CD4-positive, alpha-beta T cell treated with Interferon alpha-2 for 1 hour (primary cell): ENCODE results near the gene CCL20.

Experiments used
- DNase-seq, 2 donors: peaks; one replicate each; pipeline ENCODE4 v3.0.0-alpha.2; 2020 to 2022

The CCL20 gene

GRCh38 chr2:227804975-227805374 is 8.7 kb upstream of the CCL20 start:
- DNase-seq = no peak

GRCh38 chr2:227805578-227805977 is 8.1 kb upstream of the CCL20 start:
- peak; percentile 36 to 65 for DNase-seq

DNA sequence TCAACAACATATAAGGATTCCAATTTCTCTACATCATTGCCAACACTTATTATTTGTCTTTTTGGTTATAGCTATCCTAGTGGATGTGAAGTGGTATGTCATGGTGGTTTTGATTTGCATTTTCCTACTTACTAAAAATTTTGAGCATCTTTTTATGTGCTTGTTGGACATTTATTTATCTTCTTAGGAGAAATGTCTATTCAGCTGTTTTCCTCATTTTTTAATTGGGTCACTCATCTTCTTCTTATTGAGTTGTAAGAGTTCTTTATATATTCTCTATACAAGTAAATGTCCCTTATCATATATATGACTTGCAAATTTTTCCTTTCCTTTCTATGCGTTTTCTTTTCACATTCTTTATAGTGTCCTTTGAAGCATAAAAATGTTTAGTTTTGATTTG is 4.7 kb upstream of the CCL20 start:
- no peak for DNase-seq

- no peak for DNase-seq
Measured at GRCh38 chr2:227812001-227812400, 1.6 kb upstream of the CCL20 start.

DNA sequence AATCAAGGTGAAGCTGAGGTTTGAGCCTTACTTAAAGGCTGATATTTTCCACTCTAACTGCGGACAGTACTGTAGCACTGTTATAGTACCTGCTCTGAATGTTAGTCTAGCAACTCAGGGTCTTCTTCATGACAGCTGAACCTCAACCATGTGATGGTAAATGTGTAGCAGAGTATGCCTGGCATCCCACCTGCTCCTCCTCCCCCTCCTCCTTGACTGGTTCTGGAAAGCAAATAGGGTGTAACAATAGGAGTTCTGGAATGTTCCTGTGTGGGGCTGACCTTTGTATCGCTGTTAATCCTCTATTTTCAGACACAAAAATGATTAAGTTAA is 447 bp upstream of the CCL20 start:
- DNase-seq = no peak

GRCh38 chr2:227815066-227815465 is 1.4 kb downstream of the CCL20 start:
- DNase-seq = no peak

- no peak for DNase-seq
Measured at GRCh38 chr2:227816507-227817294, 3.1 kb downstream of the CCL20 start.

DNA sequence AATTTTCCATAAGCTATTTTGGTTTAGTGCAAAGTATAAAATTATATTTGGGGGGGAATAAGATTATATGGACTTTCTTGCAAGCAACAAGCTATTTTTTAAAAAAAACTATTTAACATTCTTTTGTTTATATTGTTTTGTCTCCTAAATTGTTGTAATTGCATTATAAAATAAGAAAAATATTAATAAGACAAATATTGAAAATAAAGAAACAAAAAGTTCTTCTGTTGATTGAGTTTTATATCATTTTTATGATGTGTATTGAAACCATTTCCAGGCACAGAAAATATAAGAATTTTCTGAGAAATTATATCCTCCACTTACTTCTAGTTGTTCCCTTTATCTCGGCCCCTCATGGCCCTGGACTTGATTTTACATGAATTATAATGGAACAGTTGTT is 3.7 kb downstream of the CCL20 start:
- DNase-seq = no peak

DNA sequence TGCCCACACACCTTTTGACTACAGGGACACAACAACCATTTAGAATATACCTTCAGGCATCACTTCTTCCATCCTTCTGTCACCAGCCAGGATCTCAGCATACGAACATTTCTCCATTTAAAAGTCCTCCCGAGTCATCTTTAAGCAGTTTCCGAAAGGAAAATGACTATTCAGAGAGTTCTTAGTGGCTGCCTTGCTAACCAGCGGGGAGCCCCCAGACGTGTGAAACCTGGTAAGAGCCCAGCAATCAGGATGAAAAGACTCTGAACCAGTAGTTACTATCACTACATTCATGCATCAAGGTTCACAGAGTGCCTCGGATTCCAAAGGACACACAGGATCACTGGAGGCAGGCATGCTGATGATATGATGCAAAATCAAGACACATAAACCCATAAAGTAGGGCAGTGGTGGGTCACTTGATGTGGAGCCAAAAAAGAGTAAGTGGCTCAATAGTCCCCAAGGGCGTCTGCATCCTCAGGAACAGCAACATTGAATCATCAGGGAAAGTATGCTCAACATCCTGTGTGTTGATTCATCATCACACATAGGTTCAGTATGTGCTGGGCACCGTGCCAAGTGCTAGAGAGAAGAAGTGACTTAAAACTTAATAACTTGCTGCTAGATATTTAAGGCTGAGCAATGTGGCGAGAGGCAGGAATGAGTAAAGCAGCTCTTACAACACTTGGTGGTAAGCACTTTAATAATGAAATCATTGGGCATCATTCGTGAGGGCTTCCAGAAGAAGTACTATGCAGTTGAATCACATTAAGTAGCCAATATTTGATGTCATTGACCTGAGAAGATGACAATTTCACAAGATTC is 4.4 kb downstream of the CCL20 start:
- peak; percentile 56 to 78 for DNase-seq

DNA sequence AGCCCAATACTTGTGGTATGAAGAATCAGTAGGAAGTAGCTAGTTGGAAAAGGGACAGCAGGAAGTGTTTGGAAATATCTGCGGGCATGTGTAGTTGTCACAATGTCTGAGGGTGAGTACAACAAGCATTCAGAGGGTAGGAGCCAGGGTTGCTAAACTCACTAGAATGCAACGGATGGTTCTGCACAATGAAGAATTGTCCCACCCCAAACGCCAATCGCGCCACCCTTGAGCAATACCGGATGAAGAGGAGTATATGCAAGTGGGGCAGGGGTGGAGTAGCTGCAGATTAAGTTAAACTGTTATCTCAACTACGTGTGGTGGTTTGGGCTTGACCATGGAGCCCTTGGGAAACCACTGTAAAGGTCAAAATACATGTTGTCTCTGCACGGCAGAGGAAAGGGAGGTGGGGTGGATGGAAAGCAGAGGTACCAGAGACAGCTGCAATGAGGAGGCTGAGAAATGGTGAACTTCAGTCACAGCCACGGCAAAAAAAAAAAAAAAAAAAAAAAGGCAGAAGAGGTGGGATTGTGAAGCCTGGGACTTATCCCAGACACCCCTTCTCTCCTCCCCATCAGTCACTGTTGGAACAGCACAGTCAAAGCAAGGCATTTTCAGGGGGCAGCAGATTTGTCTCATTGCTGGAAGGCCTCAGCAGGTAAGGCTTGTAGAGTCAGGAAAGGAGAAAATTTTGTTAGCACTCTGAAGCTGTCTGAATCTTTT is 5.2 kb downstream of the CCL20 start:
- peak in 1 of 2 donors; percentile 44 for DNase-seq

DNA sequence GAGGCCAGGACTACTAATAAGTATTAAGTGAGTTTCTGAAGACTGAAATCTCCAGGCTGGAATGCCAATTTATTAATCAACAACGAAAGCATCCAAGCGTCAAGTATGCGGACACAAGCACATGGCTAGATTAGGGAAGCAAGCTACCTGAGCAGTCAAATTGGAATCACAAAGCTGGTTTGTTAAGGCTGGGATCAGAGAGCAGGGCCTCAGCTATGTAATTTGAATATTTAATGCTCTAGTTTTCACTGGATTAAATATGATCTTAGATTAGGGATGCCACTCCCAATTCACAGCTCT is 5.7 kb downstream of the CCL20 start:
- DNase-seq = no peak

DNA sequence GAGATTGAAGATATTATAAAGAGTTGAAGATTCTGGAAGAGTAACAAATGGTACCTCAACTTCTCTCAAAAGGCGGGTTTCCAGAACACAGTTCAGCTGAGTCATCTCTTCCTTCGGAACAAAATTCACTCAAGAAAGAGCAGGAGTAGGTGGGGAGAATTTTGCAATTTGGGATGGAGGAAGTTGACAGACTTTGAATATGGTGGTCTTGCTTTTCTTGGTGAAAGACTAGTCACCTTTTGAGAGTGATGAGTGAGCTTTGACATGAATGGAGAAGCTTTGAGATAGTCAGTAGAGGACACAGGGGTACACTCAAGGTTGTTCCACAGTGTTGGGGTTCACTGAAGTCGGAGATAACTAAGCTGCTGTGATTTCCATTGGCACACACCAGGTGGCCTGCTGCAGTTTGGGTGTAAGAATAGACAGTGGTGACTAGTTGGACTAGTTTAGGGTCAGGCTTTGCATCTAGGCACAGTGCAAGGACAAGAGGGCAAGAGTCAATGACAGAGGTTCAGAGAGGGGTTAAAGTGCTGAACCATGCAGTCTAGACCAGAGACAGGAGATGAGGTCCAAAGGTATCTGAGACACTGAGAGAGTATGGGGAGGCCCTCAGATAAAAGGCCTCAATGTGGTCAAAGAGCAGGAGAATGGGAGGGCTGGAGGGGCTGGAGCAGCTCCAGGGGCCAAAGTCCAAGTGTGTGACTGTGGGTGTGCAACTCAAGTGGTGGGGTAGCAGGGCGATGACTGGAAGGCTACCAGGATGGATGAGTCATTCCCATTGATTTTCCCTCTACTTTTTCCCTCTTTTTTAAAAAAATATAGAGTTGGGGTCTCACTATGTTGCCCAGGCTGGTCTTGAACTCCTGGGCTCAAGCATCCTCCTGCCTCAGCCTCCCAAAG is 7.7 kb downstream of the CCL20 start:
- DNase-seq = no peak

DNA sequence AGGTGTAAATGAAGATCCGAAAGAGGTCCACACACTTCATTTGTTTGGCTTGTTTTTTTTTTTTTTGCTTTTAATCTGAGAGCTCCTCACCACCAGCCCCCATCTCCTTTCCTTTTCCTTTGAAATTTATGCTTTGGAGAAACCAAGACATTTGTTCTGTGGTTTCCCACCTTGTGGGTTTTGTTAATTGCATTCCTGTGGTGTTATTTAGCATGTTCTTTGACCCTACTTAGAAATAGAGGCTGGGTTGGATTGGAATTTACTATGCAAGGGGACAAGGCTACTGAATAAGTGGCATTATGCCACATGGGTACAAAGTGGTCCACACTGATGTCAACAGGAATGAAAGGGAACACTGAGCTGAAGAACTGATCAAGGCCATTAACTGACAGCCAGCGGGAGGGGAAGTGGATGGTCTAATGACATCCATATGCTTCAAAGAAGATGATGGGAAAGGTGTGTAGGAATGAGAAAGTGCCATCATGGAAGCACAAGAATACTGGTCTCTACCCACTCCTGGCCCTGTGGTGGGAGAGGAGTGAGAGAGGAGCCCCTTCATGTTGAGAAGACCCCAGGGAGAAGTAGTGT is 8.9 kb downstream of the CCL20 start:
- no peak for DNase-seq

- DNase-seq = no peak
Measured at GRCh38 chr2:227823922-227824321, 10.3 kb downstream of the CCL20 start.

GRCh38 chr2:227824711-227825110 is 11.1 kb downstream of the CCL20 start:
- no peak for DNase-seq

DNA sequence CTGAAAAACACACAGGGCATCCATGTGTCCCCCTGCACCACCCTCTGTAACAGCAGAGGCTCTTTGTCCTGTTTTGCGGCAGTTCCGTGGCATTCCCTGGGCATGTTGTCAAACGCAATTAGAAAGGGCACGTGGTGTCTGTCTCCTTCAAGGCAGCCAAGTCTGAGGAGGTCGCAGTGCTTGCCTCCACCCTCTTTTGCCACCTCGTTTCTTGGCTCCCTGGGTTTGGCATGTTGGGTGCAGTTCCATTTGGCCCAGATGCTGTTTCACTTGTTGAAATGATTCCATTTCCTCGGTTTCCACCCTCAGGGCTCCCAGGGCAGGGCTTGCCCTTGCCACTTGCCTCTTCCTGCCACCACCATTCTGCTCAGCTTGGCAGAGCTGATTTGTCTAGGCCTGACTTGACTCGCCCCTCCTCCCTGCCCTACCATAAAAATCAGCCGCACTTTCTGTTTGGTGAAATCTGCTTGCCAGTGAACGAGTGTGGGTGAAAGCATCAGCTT is 12.4 kb downstream of the CCL20 start:
- peak in 1 of 2 donors; percentile 47 for DNase-seq

GRCh38 chr2:227826563-227826962 is 12.9 kb downstream of the CCL20 start:
- no peak for DNase-seq

DNA sequence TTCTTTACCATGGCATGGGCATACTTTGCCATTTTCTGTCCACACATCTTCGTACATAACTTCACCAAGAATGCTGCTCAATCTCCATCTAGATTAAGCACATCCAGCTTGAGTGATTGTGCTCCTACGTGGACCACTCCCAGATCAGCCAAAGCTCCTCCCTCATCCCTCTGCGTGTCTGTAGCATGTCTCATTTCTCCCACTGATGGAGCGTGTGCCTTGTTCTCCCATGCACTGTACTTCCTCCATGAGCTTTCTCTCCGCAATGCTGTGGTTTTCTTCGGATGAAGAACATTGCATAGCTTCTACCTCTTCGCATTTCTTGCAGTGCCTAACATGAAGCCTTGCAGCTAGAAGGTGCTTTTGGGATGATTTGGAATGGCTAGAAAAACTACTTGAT is 13.5 kb downstream of the CCL20 start:
- no peak for DNase-seq

DNA sequence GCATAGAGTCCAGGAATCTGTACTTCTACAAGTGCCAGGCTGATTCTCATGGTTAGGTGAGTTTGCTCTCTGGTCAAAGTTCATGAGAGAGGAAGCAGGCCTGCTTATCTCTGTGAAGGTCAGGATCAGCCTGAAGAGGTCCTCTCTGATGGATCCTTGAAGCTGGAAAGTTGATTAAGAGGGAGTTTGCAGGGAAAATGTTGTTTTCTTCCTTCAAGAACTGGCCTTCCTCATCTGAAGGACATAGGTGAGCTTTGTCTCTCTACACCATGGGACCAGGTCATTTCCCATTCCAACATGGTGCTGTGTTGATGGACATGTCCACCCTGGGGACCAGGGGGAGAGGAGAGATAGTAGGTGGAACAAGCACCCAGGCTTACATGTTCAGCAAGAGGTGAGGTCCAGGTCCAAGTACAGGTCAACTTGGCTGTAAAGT is 14.9 kb downstream of the CCL20 start:
- no peak for DNase-seq

- no peak for DNase-seq
Measured at GRCh38 chr2:227829337-227829736, 15.7 kb downstream of the CCL20 start.

- DNase-seq = no peak
Measured at GRCh38 chr2:227834423-227834822, 20.8 kb downstream of the CCL20 start.
